ENCODE data around the gene HMGB1.

HMGB1 gene

GRCh38 chr13:30429721-30430694, 35.7 kb downstream of the HMGB1 start:
- TF ChIP-seq, protein P1, sequence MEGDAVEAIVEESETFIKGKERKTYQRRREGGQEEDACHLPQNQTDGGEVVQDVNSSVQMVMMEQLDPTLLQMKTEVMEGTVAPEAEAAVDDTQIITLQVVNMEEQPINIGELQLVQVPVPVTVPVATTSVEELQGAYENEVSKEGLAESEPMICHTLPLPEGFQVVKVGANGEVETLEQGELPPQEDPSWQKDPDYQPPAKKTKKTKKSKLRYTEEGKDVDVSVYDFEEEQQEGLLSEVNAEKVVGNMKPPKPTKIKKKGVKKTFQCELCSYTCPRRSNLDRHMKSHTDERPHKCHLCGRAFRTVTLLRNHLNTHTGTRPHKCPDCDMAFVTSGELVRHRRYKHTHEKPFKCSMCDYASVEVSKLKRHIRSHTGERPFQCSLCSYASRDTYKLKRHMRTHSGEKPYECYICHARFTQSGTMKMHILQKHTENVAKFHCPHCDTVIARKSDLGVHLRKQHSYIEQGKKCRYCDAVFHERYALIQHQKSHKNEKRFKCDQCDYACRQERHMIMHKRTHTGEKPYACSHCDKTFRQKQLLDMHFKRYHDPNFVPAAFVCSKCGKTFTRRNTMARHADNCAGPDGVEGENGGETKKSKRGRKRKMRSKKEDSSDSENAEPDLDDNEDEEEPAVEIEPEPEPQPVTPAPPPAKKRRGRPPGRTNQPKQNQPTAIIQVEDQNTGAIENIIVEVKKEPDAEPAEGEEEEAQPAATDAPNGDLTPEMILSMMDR (IDR thresholded peaks at IDR 0.05; ENCODE audit: borderline replicate concordance, extremely low read depth, low read length, poor library complexity, severe bottlenecking): no peak
- TF ChIP-seq EZH2 (IDR thresholded peaks at IDR 0.05; ENCODE audit: borderline replicate concordance, low read depth, low read length, severe bottlenecking): no peak
- H2AFZ ChIP-seq (ENCODE audit: low read depth, low read length): no peak overlapping the region
- H3K27me3 ChIP-seq (ENCODE audit: insufficient read depth, low read length, poor library complexity): no peaks in the 10 kb centered on the region
- no peaks in the 10 kb centered on the region for H3K36me3 ChIP-seq (ENCODE audit: insufficient read depth, low read length)
- no peaks in the 10 kb centered on the region for H3K9me3 ChIP-seq (ENCODE audit: insufficient read depth, low read length, severe bottlenecking)
- ATAC-seq (ENCODE audit: insufficient read depth, low read depth) (no peak; the same call in 2 of the 3 replicates), DNase-seq (no peak)
- no peaks in the 10 kb centered on the region for H4K20me1 ChIP-seq (ENCODE audit: insufficient read depth, low read length)
- H3K4me1 ChIP-seq (ENCODE audit: insufficient read depth, low read length): no peaks in the 10 kb centered on the region
- no peak overlapping the region for H3K4me3 ChIP-seq (ENCODE audit: low read depth in 1 of 2, low read length in 2 of 2)
- no peak overlapping the region for H3K27ac ChIP-seq (ENCODE audit: low read length)
- no peak overlapping the region for H3K4me2 ChIP-seq (ENCODE audit: insufficient read depth, low read length)
- H3K79me2 ChIP-seq (ENCODE audit: insufficient read depth, low read length): no peaks in the 10 kb centered on the region
- no peak overlapping the region for H3K9ac ChIP-seq (ENCODE audit: low read depth, low read length)

GRCh38 chr13:30429235-30429634, 36.5 kb downstream of the HMGB1 start:
- ATAC-seq (ENCODE audit: insufficient read depth, low read depth) (no peak), DNase-seq (no peak)
- H3K27me3 ChIP-seq (ENCODE audit: insufficient read depth, low read length, poor library complexity): no peaks in the 10 kb centered on the region
- H3K4me1 ChIP-seq (ENCODE audit: insufficient read depth, low read length): no peaks in the 10 kb centered on the region
- no peaks in the 10 kb centered on the region for H3K9me3 ChIP-seq (ENCODE audit: insufficient read depth, low read length, severe bottlenecking)
- no peak overlapping the region for H3K9ac ChIP-seq (ENCODE audit: low read depth, low read length)
- no peaks in the 10 kb centered on the region for H3K36me3 ChIP-seq (ENCODE audit: insufficient read depth, low read length)
- H3K4me3 ChIP-seq (ENCODE audit: low read depth in 1 of 2, low read length in 2 of 2): no peak overlapping the region
- no peaks in the 10 kb centered on the region for H4K20me1 ChIP-seq (ENCODE audit: insufficient read depth, low read length)
- H3K27ac ChIP-seq (ENCODE audit: low read length): no peak overlapping the region
- no peaks in the 10 kb centered on the region for H3K79me2 ChIP-seq (ENCODE audit: insufficient read depth, low read length)
- no peak overlapping the region for H2AFZ ChIP-seq (ENCODE audit: low read depth, low read length)
- no peak overlapping the region for H3K4me2 ChIP-seq (ENCODE audit: insufficient read depth, low read length)
- no peak for TF ChIP-seq EZH2 (IDR thresholded peaks at IDR 0.05; ENCODE audit: borderline replicate concordance, low read depth, low read length, severe bottlenecking)
- TF ChIP-seq, protein P1 (IDR thresholded peaks at IDR 0.05; ENCODE audit: borderline replicate concordance, extremely low read depth, low read length, poor library complexity, severe bottlenecking): no peak

DNA sequence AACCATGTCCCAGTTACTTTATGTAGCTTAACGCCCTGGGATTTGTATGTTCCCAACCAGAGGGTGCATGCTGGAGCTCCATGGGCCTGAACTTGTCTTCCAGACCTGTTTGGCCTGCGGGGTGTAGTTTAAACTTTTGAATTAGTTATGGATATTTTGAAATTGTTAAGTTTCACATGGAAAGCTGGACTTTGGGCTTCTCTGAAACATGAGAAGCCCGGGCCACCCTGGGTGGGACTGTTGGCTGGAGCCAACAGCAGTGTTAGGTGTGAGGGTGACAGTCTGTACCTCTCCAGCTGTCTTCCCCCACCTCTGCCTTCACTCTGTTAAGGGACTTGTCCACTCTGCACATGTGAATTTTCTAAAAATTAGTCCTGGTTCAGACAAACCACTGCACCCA, 41.8 kb downstream of the HMGB1 start:
- no peak for TF ChIP-seq EZH2 (IDR thresholded peaks at IDR 0.05; ENCODE audit: borderline replicate concordance, low read depth, low read length, severe bottlenecking)
- TF ChIP-seq, protein P1 (IDR thresholded peaks at IDR 0.05; ENCODE audit: borderline replicate concordance, extremely low read depth, low read length, poor library complexity, severe bottlenecking): no peak
- no peaks in the 10 kb centered on the region for H3K27me3 ChIP-seq (ENCODE audit: insufficient read depth, low read length, poor library complexity)
- H3K9ac ChIP-seq (ENCODE audit: low read depth, low read length): no peak overlapping the region
- H3K4me2 ChIP-seq (ENCODE audit: insufficient read depth, low read length): 0 out of 2 replicates have a peak overlapping the region, but pooled peaks have one; percentile 93
- H3K36me3 ChIP-seq (ENCODE audit: insufficient read depth, low read length): no peaks in the 10 kb centered on the region
- ATAC-seq (ENCODE audit: insufficient read depth, low read depth): no peak
- H3K4me1 ChIP-seq (ENCODE audit: insufficient read depth, low read length): peaks cover 41% of the 10 kb centered on the region
- H4K20me1 ChIP-seq (ENCODE audit: insufficient read depth, low read length): no peaks in the 10 kb centered on the region
- no peak overlapping the region for H2AFZ ChIP-seq (ENCODE audit: low read depth, low read length)
- H3K9me3 ChIP-seq (ENCODE audit: insufficient read depth, low read length, severe bottlenecking): no peaks in the 10 kb centered on the region
- H3K27ac ChIP-seq (ENCODE audit: low read length): peak overlapping the region; percentile 11; the same call in 1 of the 2 replicates
- H3K79me2 ChIP-seq (ENCODE audit: insufficient read depth, low read length): no peaks in the 10 kb centered on the region
- no peak overlapping the region for H3K4me3 ChIP-seq (ENCODE audit: low read depth in 1 of 2, low read length in 2 of 2)
- DNase-seq: no peak
